Activated CD8-positive, alpha-beta T cell treated with anti-CD3 and anti-CD28 coated beads for 36 hours (primary cell): ENCODE data around the gene GPA33. TPM values are rescaled to one million over a fixed set of nuclear protein-coding genes. Genes with fewer than 3 reads are reported as not detected.

Experiments
- ATAC-seq: fragments of 200-7000 bp; cut with Tn5 transposase; one replicate; pipeline ENCODE4 v1.10.0; 2021; ENCODE audit warnings: mild to moderate bottlenecking, moderate library complexity
- CTCF ChIA-PET: fragments of 350-600 bp; sonication (Branson Sonifier 250); formaldehyde crosslinking; loops from one replicate; lab custom pipeline; 2021; ENCODE audit warnings: antibody characterized with exemption; lab: Charles Lee
- POLR2A ChIA-PET: fragments of 350-600 bp; sonication (Branson Sonifier 250); formaldehyde crosslinking; loops from one replicate; lab custom pipeline; 2021; ENCODE audit warnings: antibody characterized with exemption; lab: Charles Lee
- DNase-seq: peaks from one replicate; pipeline ENCODE4 v3.0.0-alpha.2; 2020
- H3K27ac Mint-ChIP-seq: one replicate; pipeline ENCODE4 v1.8.0; 2021; ENCODE audit warnings: mild to moderate bottlenecking, mixed read lengths
- H3K27me3 Mint-ChIP-seq: one replicate; pipeline ENCODE4 v1.8.0; 2021; ENCODE audit warnings: mixed read lengths
- H3K36me3 Mint-ChIP-seq: one replicate; pipeline ENCODE4 v1.8.0; 2021; ENCODE audit warnings: low read depth, mixed read lengths
- H3K4me1 Mint-ChIP-seq: one replicate; pipeline ENCODE4 v1.8.0; 2021; ENCODE audit warnings: low read depth, mixed read lengths
- H3K4me3 Mint-ChIP-seq: one replicate; pipeline ENCODE4 v1.8.0; 2021; ENCODE audit warnings: mild to moderate bottlenecking, moderate library complexity, mixed read lengths
- H3K9me3 Mint-ChIP-seq: one replicate; pipeline ENCODE4 v1.8.0; 2021; ENCODE audit warnings: mixed read lengths
- intact Hi-C: fragments of 100-400 bp; cut with micrococcal nuclease; formaldehyde crosslinking; loops from one replicate; pipeline ENCODE4 v1.10.0; 2022
- total RNA-seq, 2 experiments: library from RNA; stranded (reverse); gene quantifications; one replicate each; pipeline ENCODE4 v1.2.3, GENCODE V29; 2021
- TF ChIP-seq, protein P1 (sequence below): fragments of 200-600 bp; IDR thresholded peaks from one replicate; pipeline ENCODE4 v1.8.0; 2022; ENCODE audit warnings: antibody characterized with exemption, mild to moderate bottlenecking

The GPA33 gene
- total RNA-seq, 2 experiments from 2014 or later = 0.25 TPM; not detected in 1

DNA sequence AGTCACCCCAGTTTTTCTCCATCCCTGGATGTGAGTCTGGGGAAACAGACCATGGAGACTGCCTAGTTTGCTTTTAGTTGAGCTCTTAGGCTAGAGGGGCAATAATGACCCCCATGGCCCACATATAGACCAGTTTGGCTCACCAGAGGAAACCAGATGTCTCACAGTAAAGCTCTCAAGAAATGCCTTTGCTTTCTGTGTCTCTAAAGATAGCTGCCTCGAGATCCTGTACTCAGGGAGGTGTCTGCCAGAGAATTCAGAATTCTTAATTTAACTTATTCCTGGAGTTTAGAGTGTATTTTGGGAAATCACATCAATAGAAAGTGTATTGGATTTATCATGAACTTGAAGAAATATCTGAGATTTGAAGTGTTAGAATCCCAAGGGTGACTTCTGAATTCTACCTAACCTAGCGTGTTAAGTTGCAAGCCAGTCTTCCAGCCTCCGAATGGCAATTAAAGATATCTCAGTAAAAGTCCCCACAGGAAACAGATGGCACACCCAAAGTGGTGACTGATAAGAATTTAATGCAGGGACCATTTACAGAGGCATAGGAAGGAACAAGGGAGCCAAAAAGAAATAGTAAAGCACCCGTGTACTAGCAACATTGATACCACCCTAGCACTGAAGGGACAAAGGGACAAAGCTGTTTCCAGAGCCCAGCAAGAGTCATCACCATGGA, 40.8 kb upstream of the GPA33 start:
- H3K9me3 Mint-ChIP-seq = no peaks in the 10 kb centered on the region
- POLR2A ChIA-PET = interaction anchor here (0.8 kb wide), 1 partner anchor 544 kb away, joined by 3 read pairs; no protein-coding TSS in a partner anchor
- DNase-seq (no peak), ATAC-seq (no peak)
- H3K4me3 Mint-ChIP-seq = no peak overlapping the region
- intact Hi-C loops = no loop called here
- CTCF ChIA-PET = interaction anchor here (0.9 kb wide), 1 partner anchor 69 kb away, joined by 4 read pairs; no protein-coding TSS in a partner anchor
- TF ChIP-seq, protein P1, sequence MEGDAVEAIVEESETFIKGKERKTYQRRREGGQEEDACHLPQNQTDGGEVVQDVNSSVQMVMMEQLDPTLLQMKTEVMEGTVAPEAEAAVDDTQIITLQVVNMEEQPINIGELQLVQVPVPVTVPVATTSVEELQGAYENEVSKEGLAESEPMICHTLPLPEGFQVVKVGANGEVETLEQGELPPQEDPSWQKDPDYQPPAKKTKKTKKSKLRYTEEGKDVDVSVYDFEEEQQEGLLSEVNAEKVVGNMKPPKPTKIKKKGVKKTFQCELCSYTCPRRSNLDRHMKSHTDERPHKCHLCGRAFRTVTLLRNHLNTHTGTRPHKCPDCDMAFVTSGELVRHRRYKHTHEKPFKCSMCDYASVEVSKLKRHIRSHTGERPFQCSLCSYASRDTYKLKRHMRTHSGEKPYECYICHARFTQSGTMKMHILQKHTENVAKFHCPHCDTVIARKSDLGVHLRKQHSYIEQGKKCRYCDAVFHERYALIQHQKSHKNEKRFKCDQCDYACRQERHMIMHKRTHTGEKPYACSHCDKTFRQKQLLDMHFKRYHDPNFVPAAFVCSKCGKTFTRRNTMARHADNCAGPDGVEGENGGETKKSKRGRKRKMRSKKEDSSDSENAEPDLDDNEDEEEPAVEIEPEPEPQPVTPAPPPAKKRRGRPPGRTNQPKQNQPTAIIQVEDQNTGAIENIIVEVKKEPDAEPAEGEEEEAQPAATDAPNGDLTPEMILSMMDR = no peak
- no peak overlapping the region for H3K27ac Mint-ChIP-seq
- H3K27me3 Mint-ChIP-seq = peaks cover 12% of the 10 kb centered on the region
- no peaks in the 10 kb centered on the region for H3K4me1 Mint-ChIP-seq
- no peaks in the 10 kb centered on the region for H3K36me3 Mint-ChIP-seq

DNA sequence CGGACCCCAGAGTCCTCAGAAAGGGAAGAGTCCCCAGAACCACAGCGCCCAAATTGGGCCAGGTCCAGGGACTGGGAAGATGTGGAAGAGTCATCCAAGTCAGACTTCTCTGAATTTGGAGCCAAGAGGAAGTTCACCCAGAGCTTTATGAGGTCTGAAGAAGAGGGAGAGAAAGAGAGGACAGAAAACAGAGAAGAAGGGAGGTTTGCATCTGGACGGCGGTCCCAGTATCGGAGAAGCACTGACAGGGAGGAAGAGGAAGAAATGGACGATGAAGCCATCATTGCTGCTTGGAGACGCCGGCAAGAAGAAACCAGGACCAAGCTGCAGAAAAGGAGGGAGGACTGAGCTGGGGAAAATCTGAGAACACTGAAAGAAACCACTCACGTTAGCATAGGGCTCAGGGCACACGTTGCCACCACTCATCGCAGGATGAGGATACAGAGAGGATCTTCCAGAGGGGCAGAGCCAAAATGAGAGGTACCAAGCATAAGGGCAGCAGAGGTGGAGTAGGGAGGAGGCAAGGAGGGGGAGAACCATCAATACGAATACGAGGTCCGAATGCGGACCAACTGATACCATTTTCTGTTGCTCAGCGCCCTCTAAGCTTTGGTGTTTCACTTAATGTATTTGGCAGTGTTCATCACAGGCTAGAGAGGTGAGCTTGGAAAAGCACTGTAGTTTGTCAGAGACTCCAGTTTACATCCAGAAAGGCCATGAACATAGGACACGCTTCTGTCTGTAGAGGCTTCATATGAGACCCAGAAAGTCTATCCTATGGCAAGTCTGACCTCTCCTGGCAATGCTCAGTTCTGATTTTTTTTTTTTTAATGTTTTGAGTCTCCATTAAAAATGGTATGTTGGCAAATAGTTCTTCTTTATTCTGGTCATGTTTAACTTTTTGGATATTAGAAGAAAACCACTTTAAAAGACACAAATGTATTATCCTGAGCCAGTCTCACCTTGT, 38.4 kb upstream of the GPA33 start:
- DNase-seq = no peak
- Mint-ChIP-seq H3K27me3 (peaks cover 12% of the 10 kb centered on the region), H3K27ac (no peak overlapping the region), H3K36me3 (no peaks in the 10 kb centered on the region), H3K4me1 (no peaks in the 10 kb centered on the region), H3K4me3 (no peak overlapping the region), H3K9me3 (no peaks in the 10 kb centered on the region)
- intact Hi-C loops = loop anchor here (5.0 kb wide), 1 partner anchor 61 kb away; no protein-coding TSS in a partner anchor
- TF ChIP-seq, protein P1 = no peak
- POLR2A ChIA-PET = interaction anchor here (0.8 kb wide), 1 partner anchor 19 kb away, joined by 8 read pairs; no protein-coding TSS in a partner anchor
- CTCF ChIA-PET = interaction anchor here (0.6 to 8.4 kb wide), 5 partner anchors 10 to 226 kb away, joined by 3 to 120 read pairs (median 4); no protein-coding TSS in a partner anchor
- no peak for ATAC-seq

DNA sequence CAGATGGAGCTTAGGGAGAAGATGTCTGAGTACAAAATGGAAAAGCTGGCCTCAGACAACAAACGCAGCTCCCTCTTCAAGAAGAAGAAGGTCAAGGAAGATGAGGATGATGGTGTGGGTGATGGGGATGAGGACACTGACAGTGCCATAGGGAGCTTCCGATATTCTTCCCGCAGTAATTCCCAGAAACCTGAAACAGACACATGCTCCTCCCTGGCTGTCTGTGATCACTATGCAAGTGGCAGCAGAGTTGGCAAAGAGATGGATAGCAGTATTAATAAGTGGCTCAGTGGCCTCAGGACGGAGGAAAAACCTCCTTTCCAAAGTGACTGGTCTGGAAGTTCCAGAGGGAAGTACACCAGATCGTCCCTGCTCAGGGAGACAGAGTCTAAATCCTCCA, 37.5 kb upstream of the GPA33 start:
- TF ChIP-seq, protein P1 = no peak
- POLR2A ChIA-PET = interaction anchor here (1.8 kb wide), 1 partner anchor 92 kb away, joined by 4 read pairs; the partner anchor contains the start of gene POU2F1
- CTCF ChIA-PET = interaction anchor here (0.8 to 8.4 kb wide), 3 partner anchors 17 to 92 kb away, joined by 3 to 120 read pairs (median 5); no protein-coding TSS in a partner anchor
- H3K4me3 Mint-ChIP-seq = no peak overlapping the region
- no peak for DNase-seq
- peaks cover 12% of the 10 kb centered on the region for H3K27me3 Mint-ChIP-seq
- intact Hi-C loops = loop anchor here (5.0 kb wide), 1 partner anchor 60 kb away; no protein-coding TSS in a partner anchor
- no peaks in the 10 kb centered on the region for H3K36me3 Mint-ChIP-seq
- H3K9me3 Mint-ChIP-seq = no peaks in the 10 kb centered on the region
- no peaks in the 10 kb centered on the region for H3K4me1 Mint-ChIP-seq
- no peak overlapping the region for H3K27ac Mint-ChIP-seq
- no peak for ATAC-seq

DNA sequence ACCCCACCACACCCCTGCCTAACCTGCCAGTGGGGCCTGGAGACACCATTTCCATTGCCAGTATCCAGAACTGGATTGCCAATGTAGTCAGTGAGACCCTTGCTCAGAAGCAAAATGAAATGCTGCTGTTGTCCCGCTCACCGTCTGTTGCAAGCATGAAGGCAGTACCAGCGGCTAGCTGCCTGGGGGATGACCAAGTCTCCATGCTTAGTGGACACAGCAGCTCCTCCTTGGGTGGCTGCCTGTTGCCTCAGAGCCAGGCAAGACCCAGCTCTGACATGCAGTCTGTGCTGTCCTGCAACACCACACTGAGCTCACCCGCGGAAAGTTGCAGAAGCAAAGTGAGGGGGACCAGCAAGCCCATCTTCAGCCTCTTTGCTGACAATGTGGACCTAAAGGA, 37.1 kb upstream of the GPA33 start:
- Mint-ChIP-seq H3K4me1 (no peaks in the 10 kb centered on the region), H3K9me3 (no peaks in the 10 kb centered on the region), H3K4me3 (no peak overlapping the region), H3K27ac (no peak overlapping the region), H3K27me3 (peaks cover 12% of the 10 kb centered on the region), H3K36me3 (no peaks in the 10 kb centered on the region)
- ChIA-PET POLR2A (interaction anchor here (1.8 kb wide), 1 partner anchor 93 kb away, joined by 4 read pairs; the partner anchor contains the start of gene POU2F1), CTCF (interaction anchor here (0.8 to 8.4 kb wide), 3 partner anchors 17 to 92 kb away, joined by 3 to 120 read pairs (median 5); no protein-coding TSS in a partner anchor)
- intact Hi-C loops = loop anchor here (5.0 kb wide), 1 partner anchor 60 kb away; no protein-coding TSS in a partner anchor
- ATAC-seq (no peak), DNase-seq (no peak)
- TF ChIP-seq, protein P1 = no peak
